Astrocyte of the cerebellum (primary cell): Measurements from ENCODE around the gene PRDX2.
"Not testable (repeated sequence)": the region's sequence is repeated elsewhere in the genome, so short reads cannot be mapped to it uniquely, and the experiment has no call there.

Experiments used
- DNase-seq: peaks from one replicate; pipeline ENCODE4 v3.0.0-alpha.2; 2011; ENCODE audit warnings: low read depth
- H3K4me3 ChIP-seq: 2 replicates; pipeline ENCODE4 v1.5.1; 2011; ENCODE audit warnings: mild to moderate bottlenecking, low read depth, low read length, moderate library complexity
- CTCF ChIP-seq: IDR thresholded peaks from 2 replicates; pipeline ENCODE4 v1.5.1; 2012; ENCODE audit warnings: low read length, low read depth, moderate library complexity, mild to moderate bottlenecking; ENCODE audit errors: missing control alignments
- in situ Hi-C: cut with HindIII; loops from 2 replicates; pipeline ENCODE4 v1.10.0; 2017; ENCODE audit warnings: low sequenced_read_pairs

PRDX2 gene

GRCh38 chr19:12801466-12802266 is at the start of gene PRDX2, which contains the start of gene THSD8:
Gene PRDX2, minus strand, starts transcription at chr19:12801800. Its CDS starts 539 bp downstream, at chr19:12801261.
Gene THSD8, plus strand, starts transcription at chr19:12802069. Its CDS starts 3 bp downstream, at chr19:12802072.
- H3K4me3 ChIP-seq = peak within 1 kb of the TSS; percentile 88
- in situ Hi-C loops = no loop called here
- TF ChIP-seq CTCF = peak; percentile 9
- no peak for DNase-seq

GRCh38 chr19:12847159-12848139 is 45.8 kb upstream of the PRDX2 start:
- H3K4me3 ChIP-seq = no peak overlapping the region
- peak; percentile 36 for DNase-seq

GRCh38 chr19:12846613-12847012 is 45.0 kb upstream of the PRDX2 start:
- in situ Hi-C loops = loop anchor here (5.0 kb wide), 1 partner anchor 79 kb away; no protein-coding TSS in a partner anchor
- H3K4me3 ChIP-seq, DNase-seq: not testable (repeated sequence)

More at GRCh38 chr19:12847159-12848139, 45.8 kb upstream of the PRDX2 start:
- peak; percentile 97 for TF ChIP-seq CTCF
- in situ Hi-C loops = loop anchor here (5.0 kb wide), 1 partner anchor 80 kb away; no protein-coding TSS in a partner anchor

- in situ Hi-C loops = no loop called here
- no peak for DNase-seq
- TF ChIP-seq CTCF = no peak
- H3K4me3 ChIP-seq = no peak overlapping the region
Measured at GRCh38 chr19:12843999-12844732, 42.6 kb upstream of the PRDX2 start.

- no peak for TF ChIP-seq CTCF
- in situ Hi-C loops = no loop called here
- no peak for DNase-seq
- no peak overlapping the region for H3K4me3 ChIP-seq
Measured at GRCh38 chr19:12843328-12843727, 41.7 kb upstream of the PRDX2 start.

DNA sequence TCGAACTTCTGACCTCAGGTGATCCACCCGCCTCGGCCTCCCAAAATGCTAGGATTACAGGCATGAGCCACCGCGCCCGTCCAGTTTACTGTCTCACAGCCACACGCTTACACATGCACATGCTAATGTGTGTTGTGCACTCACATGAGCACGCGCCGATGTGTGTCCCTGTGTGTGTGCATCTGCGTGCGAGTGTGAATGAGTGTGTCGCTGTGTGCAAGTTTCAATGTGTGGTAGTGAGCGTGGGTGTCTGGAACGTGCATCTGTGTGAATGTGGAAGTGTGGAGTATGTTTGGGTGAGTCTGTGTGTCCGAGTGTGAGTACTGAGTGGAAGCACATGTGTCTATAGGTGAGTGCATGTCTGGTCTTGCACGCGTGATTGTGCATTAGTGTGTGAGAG is 40.9 kb upstream of the PRDX2 start:
- in situ Hi-C loops = no loop called here

More for the DNA sequence above, 40.9 kb upstream of the PRDX2 start:
- DNase-seq = no peak
- TF ChIP-seq CTCF = no peak
- H3K4me3 ChIP-seq = no peak overlapping the region
